ENCODE measurements around the gene EIF4A2.
A peak's percentile ranks its signal among the peaks of the same experiment; 100 is the strongest.

GRCh38 chr3:186790261-186790981 is 7.0 kb downstream of the EIF4A2 start:
- TF ChIP-seq MLLT1 (IDR thresholded peaks at IDR 0.05) (no peak), EGR1 (IDR thresholded peaks at IDR 0.05; ENCODE audit: borderline replicate concordance in 1 of 2, low read depth in 2 of 2, low read length in 2 of 2) (no peak), CTCF (IDR thresholded peaks at IDR 0.05 in 2 of 3, conservative IDR thresholded peaks at IDR 0.05 in 1 of 3; ENCODE audit: control insufficient read depth in 2 of 3, extremely low read depth in 1 of 3, insufficient read depth in 1 of 3, low read depth in 3 of 3, low read length in 3 of 3) (peak in 1 of 3 experiments; percentile 13; a peak in 1 of 6 replicates), JUND (IDR thresholded peaks at IDR 0.05; ENCODE audit: low read depth, low read length) (no peak), RAD51 (IDR thresholded peaks at IDR 0.05) (no peak), TBL1XR1 (IDR thresholded peaks at IDR 0.05; ENCODE audit: low read depth, low read length) (no peak)

All from GM12878 (cell line).